AG08395 (cell line): ENCODE data around the gene FRMPD4.

Source experiments
- DNase-seq: peaks from one replicate; pipeline ENCODE4 v3.0.0; 2012; ENCODE audit warnings: mixed read lengths, low spot score

The FRMPD4 gene

GRCh38 chrX:12210971-12211370 is 72.7 kb downstream of the FRMPD4 start:
- peak; percentile 14 for DNase-seq

GRCh38 chrX:12223650-12224049 is 85.4 kb downstream of the FRMPD4 start:
- DNase-seq = no peak

- DNase-seq = no peak
Measured at GRCh38 chrX:12225107-12225506, 86.8 kb downstream of the FRMPD4 start.

- no peak for DNase-seq
Measured at GRCh38 chrX:12227412-12228041, 89.3 kb downstream of the FRMPD4 start.

DNA sequence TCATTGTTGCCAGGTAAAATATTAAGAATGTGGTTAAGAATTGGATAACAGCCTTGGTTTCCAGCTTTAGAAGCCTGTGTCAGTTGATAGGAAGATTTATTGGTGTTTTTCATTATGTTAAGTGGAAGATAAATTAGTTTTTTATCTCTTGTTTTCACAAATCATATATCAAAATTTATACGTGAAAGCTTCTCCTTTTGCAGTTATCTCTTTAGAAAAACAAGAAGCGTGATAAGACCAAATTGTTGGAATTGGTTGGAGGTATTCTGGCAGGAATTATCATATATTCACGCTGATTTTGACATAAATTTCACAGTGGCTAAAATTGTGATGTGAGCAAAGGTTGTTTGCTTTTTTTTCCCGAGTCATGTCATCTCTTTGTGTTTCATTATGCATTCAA is 90.6 kb downstream of the FRMPD4 start:
- no peak for DNase-seq

DNA sequence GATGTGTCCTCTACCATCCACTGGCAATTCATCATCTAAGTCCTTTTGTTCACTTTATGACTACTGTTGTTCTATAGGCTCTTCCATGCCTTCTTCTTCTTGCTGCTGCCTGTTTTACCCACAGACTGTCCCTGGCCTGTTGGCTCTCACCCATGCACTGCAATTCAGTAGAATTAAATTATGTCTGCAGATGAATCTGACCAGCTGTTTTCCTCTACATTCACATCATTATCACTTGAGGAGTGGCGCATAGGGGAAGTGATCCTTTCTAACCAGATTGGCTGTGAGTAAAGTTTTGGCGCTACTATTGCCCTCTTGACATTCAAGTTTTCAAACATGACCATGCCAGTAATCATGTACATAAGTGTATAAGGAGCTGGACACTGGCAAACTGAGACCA is 91.7 kb downstream of the FRMPD4 start:
- DNase-seq = no peak

DNA sequence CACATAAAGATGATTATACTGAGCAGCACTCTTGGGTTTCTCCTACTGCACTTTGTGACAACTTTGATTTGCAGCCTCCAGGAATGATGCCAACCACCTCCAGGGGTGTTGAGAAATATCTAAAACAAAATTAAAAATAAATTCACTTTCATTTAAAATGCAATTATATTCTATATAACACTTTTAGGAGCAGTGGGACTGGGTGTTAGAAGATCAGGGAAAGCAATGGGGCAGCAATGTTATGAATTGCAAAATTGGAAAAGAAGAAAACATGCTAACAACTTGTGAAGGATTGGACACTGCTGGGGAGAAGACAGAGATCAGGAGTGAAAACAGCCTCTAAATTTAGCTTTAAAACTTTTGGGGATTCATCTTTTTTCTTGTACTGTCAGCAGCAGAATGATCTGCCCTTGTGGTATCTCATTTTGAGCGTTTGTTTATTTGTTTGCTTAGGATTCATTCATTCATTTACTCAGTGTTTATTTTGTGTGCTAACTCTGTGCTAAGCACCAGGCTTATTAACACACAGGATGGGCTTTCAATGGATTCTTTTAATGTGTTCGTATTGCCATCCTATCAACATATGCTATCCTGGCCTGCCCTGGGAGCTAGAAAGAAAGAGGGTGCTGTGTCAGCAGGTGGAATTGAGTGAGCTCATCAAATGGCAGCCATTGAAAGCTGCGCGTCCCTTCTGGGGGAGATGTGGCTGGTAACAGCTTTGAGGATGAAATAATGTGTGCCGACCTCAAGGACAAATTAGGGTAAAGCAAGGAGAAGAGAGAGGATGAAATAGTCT is 96.5 kb downstream of the FRMPD4 start:
- no peak for DNase-seq

DNA sequence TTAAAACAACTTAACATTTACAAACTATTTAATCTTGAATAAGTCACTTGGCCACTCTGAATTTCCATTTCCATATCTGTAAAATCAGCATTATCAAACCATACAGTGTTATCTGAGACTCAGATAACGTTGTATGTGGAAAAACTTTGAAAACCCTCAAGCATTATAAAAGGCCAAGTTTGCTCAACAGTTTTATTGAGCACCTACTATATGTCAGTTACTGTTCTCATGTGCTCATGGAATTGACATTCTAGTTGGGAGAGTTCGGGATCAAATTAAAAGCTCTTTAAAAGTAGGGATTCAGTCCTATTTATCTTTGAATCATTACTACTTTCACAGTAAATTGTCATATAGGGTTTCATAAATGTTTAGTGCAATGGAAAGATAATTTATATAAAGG is 97.9 kb downstream of the FRMPD4 start:
- no peak for DNase-seq

DNA sequence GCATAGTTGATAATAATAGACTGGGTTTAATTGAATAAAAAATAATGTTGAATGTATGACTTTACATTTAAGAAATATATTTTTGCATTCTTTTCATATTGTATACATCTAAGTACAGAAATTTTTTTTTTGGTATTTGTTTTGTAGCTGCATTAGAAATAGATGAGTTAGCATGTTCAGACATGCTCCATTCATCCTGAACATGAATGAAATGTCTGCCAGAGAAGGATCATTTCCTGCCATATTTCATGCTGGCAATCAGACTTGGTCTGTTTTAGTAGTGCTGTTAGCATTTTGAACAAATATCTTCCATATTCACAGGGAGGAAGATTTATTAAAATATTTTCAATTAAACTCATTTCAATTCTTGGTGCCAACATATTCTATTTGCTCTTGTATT is 98.9 kb downstream of the FRMPD4 start:
- no peak for DNase-seq

DNA sequence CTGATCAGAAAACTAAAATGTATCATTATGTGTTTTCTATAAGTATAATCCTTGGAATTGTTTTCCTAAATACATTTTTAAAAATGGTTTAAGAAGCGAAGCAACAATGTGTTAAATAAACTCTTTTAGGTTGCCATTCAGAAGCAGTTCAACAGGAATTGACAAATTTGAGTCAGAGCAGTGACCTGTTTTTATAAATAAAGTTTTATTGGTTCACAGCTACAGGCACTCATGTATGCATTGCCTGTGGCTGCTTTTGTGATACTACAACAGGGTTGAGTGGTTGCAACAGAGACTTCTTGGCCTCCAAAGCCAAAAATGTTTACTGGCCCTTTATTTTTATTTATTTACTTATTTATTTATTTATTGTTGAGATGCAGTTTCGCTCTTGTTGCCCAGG is 99.5 kb downstream of the FRMPD4 start:
- no peak for DNase-seq

DNA sequence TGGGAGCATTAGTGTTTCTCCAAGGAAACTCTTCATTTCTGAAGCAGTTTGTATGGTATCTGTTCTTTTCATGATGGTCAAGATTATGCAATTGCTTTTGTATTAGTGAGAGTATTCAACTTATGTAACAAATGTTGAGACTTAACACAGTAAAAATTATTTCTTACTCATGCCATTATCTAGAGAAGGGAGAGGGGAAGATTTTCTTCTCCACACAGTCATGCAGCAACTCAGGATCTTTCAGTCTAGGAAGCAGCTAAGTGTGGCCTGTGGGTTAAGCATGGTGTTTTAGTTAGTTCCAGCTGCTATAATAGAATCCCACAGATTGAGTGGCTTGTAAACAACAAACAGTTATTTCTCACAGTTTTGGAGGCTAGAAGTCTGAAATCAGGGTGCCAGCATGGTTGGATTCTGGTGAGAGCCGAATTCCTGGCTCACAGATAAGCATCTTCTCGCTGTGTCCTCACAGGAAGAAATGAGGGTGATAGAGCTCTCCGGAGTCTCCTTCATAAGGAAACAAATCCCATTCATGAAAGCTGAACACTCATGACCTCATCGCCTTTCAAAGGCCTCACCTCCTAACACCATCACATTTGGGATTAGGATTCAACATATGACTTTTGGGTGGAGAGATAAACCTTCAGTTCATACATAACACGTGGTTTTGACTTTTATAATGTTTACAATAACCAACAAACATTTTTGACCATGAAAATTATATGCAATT is 101.2 kb downstream of the FRMPD4 start:
- DNase-seq = peak; percentile 6

DNA sequence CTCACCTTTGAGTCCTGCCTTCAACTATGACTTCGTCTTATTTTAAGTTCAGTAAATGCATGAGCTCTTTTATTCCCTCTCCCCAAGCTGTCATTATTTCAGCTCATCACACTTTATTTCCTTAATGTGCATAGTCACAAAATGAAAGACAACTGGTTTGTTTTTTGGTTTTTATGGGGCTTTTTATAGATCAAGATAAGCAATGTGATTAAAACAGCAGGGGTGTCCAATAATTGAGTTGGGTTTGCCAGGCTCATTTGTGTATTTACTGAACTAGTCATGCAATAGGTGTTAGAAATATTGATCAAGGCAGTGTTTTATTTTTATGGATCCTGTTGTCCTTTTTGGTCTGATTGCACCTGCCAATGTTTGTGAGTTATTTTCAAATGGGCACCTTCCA is 102.2 kb downstream of the FRMPD4 start:
- no peak for DNase-seq

DNA sequence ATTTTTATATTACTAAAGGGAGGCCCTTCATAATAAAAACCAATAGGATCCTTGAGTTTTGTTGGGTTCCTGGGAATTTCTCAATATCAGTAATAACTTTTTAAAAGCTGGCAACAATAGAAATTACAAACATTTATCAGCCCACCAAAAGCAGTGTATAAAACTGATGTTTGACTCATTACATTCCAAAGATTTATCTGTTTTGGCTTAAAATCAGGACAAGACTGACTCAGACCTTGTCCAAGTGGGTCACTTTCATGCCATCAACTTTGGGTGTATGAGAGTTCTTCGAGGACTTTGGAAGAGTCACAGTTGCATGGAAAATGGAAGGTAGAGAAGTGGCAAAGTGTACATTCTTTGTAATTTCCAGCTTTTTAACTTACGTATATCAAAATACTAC is 102.8 kb downstream of the FRMPD4 start:
- peak; percentile 3 for DNase-seq

- peak; percentile 54 for DNase-seq
Measured at GRCh38 chrX:12245650-12246645, 107.7 kb downstream of the FRMPD4 start.

GRCh38 chrX:12249997-12250396 is 111.7 kb downstream of the FRMPD4 start:
- DNase-seq = no peak

DNA sequence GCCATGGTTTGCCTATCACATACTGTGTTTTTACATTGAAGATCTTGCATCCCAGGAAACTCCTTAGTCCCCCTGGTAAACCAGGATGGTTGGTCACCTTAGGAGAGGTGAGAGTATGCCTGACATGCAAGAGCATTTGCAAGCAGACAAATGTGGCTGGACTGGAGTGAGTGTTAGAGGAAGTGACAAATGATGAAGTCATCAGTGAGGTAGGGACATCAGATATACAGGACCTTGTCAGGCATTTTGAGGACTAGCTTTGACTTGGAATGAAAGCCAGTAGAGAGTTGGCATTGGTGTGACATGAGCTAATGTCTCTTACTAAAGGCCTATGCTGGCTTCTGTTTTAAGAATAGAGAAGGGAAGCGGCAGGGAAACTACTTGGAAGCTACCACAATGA is 124.9 kb downstream of the FRMPD4 start:
- DNase-seq = no peak

DNA sequence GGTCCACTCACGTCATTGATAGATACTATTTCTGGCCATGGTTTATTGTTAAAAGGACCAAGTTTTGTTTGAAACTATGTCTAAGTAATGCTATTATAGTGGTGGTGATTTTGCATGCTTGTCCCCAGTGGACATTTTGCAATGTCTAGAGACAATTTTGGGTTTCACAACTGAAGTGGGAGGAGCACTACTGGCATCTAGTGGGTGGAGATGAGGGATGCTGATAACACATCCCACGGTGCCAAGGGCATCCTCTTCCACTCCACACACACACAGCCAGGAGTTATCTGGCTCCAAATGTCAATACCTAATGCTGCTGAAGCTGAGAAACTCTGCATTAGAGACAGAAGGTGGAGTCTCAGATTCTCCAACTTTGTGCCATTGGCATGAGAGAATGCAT is 131.2 kb downstream of the FRMPD4 start:
- peak; percentile 6 for DNase-seq

DNA sequence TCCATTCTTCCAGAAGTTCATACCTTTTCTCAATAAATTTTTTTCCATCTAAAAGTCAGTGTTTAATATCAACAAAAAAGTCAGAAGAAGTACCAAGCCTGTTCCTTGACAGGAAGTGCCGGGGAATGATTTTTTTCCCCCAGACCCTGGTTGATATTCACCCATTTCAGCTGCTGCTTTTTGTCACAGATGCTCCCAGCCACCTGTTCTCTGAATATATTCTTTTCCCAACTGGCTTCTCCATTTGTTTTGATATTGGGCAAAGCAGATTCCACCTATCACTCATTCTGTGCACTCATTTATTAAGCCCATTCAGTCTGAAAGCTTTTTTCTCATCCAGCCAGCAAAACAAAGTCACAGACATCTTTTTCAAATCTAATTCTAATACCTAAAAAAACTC is 139.9 kb downstream of the FRMPD4 start:
- no peak for DNase-seq

GRCh38 chrX:12282991-12283390 is 144.7 kb downstream of the FRMPD4 start:
- DNase-seq = no peak

DNA sequence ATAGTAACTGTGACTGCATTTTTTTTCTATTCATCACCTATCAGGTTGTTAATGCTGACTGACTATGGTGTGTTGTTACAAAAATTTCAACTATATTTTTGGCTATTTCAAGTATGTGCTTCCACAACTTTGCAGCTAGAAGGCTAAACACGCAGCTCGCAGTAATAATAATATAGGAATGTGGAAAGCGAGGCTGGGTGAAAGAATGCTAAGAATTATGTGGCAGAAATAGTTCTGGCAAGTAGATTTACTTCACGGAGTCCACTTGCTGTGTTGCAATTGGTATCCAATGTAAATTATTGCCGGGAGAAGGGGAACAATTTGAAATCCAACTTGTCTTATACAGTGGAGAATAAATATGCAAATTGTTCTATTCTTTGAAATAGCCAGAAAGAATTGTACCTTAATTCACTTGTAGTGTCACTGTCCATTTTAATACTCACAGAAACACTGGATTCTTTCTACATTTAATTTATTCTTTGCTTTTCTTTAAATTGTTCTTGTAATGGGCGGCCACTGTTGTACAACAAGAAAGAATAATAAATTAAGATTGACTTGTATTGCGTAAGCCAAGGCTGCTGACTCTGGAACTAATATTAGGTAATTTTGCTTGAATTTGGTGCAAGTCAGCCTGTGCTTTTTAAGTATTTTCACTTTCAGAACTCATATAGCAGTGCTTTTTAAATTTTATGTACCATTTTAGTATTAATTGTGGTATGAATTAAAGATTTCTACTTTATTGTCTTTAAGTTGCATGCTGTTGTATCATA is 154.9 kb downstream of the FRMPD4 start:
- peak; percentile 11 for DNase-seq

- DNase-seq = no peak
Measured at GRCh38 chrX:12297353-12297752, 159.1 kb downstream of the FRMPD4 start.
